WERI-Rb-1 (cell line): ENCODE data around the gene UMPS.

Experiments
- DNase-seq: peaks from one replicate; pipeline ENCODE4 v3.0.0-alpha.2; 2020
- H3K27ac ChIP-seq: fragments of 250-450 bp; sonication (Bioruptor Pico); 2 replicates; pipeline ENCODE4 v1.5.1; 2020; ENCODE audit warnings: mild to moderate bottlenecking, moderate library complexity
- H3K27me3 ChIP-seq: fragments of 250-450 bp; sonication (Bioruptor Pico); 2 replicates; pipeline ENCODE4 v1.5.1; 2021; ENCODE audit warnings: mild to moderate bottlenecking, low read depth, moderate library complexity; ENCODE audit not compliant: insufficient read depth, severe bottlenecking
- H3K36me3 ChIP-seq: fragments of 250-450 bp; sonication (Bioruptor Pico); 2 replicates; pipeline ENCODE4 v1.5.1; 2020; ENCODE audit warnings: mild to moderate bottlenecking, moderate library complexity
- H3K4me3 ChIP-seq: 2 replicates; pipeline ENCODE4 v1.5.1; 2011; ENCODE audit warnings: low read depth, mild to moderate bottlenecking, control low read depth, low read length
- H3K9me3 ChIP-seq: fragments of 250-450 bp; sonication (Bioruptor Pico); 2 replicates; pipeline ENCODE4 v1.5.1; 2021; ENCODE audit warnings: mild to moderate bottlenecking, moderate library complexity; ENCODE audit not compliant: severe bottlenecking
- TF ChIP-seq, protein P1 (sequence below): IDR thresholded peaks from 2 replicates; pipeline ENCODE4 v1.5.1; 2011; ENCODE audit warnings: low read depth, mild to moderate bottlenecking, control low read depth, inconsistent platforms, low read length

Gene UMPS

DNA sequence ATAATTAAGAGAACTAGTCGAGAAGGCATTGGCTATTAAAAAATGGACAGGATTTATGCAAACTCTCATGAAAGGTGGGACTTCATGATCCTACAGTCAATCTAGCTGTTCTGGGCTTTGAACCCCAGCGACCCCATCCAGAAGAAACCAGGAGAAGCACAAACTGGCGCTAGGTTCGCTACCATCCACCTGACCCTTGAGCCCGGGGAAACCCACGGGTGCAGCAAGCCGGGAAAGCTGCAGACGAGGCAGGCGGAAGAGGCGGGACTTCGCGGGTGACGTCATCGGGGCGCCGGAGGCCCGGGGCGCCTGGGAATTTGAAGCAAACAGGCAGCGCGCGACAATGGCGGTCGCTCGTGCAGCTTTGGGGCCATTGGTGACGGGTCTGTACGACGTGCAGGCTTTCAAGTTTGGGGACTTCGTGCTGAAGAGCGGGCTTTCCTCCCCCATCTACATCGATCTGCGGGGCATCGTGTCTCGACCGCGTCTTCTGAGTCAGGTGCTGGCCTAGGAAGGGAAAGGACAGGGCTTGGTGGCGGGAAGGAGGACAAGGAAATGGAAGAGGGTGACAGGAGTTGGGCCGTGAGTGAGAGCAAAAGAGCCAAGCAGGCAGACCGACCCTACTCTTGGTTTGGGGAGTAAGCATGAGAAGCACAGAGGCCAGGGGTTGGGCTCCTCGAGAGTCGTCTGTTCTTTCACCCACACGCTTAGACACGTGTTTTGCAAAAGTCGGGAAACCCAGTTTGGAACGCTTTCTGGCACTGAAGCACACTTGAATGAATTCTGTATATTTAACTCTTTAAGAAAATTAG, at the start of gene UMPS:
Gene UMPS, plus strand, starts transcription at position 324 of the 812 bp plus-strand sequence. Its CDS starts 20 bp downstream, at position 344.
- Histone ChIP-seq H3K4me3 (peak within 1 kb of the TSS; percentile 97), H3K9me3 (no peaks in the 10 kb centered on the region), H3K36me3 (peaks cover 19% of the 10 kb centered on the region), H3K27me3 (no peaks in the 10 kb centered on the region), H3K27ac (peak within 1 kb of the TSS; percentile 94)
- TF ChIP-seq, protein P1, sequence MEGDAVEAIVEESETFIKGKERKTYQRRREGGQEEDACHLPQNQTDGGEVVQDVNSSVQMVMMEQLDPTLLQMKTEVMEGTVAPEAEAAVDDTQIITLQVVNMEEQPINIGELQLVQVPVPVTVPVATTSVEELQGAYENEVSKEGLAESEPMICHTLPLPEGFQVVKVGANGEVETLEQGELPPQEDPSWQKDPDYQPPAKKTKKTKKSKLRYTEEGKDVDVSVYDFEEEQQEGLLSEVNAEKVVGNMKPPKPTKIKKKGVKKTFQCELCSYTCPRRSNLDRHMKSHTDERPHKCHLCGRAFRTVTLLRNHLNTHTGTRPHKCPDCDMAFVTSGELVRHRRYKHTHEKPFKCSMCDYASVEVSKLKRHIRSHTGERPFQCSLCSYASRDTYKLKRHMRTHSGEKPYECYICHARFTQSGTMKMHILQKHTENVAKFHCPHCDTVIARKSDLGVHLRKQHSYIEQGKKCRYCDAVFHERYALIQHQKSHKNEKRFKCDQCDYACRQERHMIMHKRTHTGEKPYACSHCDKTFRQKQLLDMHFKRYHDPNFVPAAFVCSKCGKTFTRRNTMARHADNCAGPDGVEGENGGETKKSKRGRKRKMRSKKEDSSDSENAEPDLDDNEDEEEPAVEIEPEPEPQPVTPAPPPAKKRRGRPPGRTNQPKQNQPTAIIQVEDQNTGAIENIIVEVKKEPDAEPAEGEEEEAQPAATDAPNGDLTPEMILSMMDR = no peak
- DNase-seq = peak; percentile 90

DNA sequence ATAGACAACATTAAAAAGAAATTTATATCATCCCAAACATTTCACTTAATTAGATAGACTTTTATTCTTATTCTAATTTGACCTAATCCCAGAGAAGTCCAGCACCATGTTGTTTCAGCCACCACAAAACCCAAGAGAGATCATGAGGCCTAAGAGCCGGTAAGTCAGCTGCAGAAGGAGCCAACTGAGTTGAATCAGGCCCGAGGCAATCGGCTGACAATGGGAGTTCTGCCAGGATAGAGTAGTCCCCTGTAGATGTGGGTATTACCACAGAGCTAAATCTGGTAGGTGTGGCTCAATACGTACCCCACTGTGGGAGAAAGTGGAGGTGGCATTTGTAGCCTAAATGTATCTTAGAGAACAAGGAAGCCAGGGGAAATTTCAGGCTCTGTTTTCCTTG, 49.7 kb upstream of the UMPS start:
- H3K9me3 ChIP-seq = no peaks in the 10 kb centered on the region
- no peak for DNase-seq
- H3K27ac ChIP-seq = no peak overlapping the region
- no peaks in the 10 kb centered on the region for H3K27me3 ChIP-seq
- TF ChIP-seq, protein P1 = no peak
- H3K4me3 ChIP-seq = no peak overlapping the region
- H3K36me3 ChIP-seq = peaks cover 3% of the 10 kb centered on the region

DNA sequence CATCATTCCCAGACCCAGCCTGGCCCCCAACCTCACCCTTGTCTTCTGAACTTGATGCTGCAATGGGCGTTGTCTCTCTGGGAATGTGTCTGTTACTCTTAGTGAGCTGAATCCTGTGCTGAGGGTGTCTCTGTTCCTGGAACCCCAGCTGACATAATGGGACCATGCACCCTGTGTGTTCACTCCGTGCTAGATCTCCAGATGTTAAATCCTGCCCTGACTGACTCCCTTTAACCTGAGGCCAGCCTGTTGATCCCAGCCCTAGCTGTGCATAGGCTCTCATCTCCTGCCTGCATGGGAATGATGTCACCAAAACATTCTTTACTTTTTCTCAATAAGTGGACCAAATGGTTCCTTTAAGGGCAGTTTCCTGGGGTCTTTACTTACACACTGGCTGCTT, 48.0 kb upstream of the UMPS start:
- H3K36me3 ChIP-seq = peaks cover 3% of the 10 kb centered on the region
- TF ChIP-seq, protein P1 = no peak
- DNase-seq = no peak
- no peaks in the 10 kb centered on the region for H3K27me3 ChIP-seq
- no peaks in the 10 kb centered on the region for H3K9me3 ChIP-seq
- no peak overlapping the region for H3K4me3 ChIP-seq
- no peak overlapping the region for H3K27ac ChIP-seq

DNA sequence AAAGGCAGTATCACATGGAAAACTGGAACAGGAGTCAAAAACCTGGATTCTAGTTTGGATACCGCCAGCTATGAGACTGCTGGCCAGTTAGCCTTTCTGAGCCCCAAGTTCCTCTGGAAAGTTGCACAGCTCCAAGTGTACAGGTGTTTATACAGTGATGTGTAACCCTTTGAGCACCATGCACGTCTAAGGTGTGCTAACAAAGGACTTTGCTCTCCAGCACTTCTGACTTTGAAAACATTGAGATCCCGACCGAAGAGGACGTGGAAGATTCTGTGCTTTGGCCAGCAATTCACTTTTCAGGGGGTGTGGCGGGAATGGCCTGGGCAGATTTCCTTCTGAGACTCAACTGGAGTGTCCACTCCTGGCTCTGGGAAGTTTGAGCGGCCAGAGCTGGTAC, 45.8 kb upstream of the UMPS start:
- H3K27me3 ChIP-seq = no peaks in the 10 kb centered on the region
- no peaks in the 10 kb centered on the region for H3K36me3 ChIP-seq
- DNase-seq = no peak
- no peaks in the 10 kb centered on the region for H3K9me3 ChIP-seq
- H3K27ac ChIP-seq = no peak overlapping the region
- TF ChIP-seq, protein P1 = no peak
- no peak overlapping the region for H3K4me3 ChIP-seq

DNA sequence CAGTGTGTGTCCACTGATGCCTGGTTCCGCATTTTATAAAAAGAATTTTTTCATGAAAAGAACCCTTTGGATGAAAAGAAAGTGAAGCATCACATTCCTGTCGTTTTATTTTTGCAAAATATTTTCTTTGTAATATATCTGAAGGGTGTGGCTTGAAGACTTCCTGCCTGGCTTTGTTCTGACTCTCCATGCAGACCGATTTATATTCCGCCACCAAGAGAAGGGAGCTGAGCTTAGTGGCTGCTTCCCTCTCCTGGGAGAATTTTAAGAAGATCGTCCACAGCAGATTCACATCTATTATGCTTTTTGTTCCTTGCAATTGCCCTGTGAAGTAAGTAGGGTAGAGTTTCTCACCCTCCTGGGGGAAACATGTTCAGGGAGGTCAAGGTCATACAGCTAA, 45.2 kb upstream of the UMPS start:
- no peak overlapping the region for H3K4me3 ChIP-seq
- no peak for DNase-seq
- H3K27ac ChIP-seq = no peak overlapping the region
- no peaks in the 10 kb centered on the region for H3K9me3 ChIP-seq
- no peaks in the 10 kb centered on the region for H3K36me3 ChIP-seq
- no peaks in the 10 kb centered on the region for H3K27me3 ChIP-seq
- TF ChIP-seq, protein P1 = no peak

DNA sequence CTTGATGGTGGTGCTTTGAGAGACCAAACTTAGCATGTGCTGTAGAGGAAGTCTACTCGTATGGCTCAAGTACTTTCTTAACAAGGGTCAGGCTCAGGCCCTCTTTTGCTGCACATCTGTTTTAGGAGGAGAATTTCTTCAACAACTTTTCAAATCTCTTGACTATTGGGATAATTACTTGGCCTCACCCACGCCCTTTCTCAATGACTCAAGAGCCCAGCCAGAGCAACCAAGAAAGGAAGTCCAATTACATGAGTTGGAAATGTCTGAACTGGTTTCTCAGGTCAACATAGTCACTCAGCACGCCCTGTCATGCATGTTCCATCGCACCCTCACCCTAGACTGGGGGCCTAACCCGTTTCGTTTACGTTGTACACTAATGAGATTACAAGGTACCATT, 44.8 kb upstream of the UMPS start:
- Histone ChIP-seq H3K27ac (no peak overlapping the region), H3K36me3 (no peaks in the 10 kb centered on the region), H3K9me3 (no peaks in the 10 kb centered on the region), H3K4me3 (no peak overlapping the region), H3K27me3 (no peaks in the 10 kb centered on the region)
- no peak for DNase-seq
- TF ChIP-seq, protein P1 = no peak
